Measurements from ENCODE around the gene CHAT.

Gene CHAT

DNA sequence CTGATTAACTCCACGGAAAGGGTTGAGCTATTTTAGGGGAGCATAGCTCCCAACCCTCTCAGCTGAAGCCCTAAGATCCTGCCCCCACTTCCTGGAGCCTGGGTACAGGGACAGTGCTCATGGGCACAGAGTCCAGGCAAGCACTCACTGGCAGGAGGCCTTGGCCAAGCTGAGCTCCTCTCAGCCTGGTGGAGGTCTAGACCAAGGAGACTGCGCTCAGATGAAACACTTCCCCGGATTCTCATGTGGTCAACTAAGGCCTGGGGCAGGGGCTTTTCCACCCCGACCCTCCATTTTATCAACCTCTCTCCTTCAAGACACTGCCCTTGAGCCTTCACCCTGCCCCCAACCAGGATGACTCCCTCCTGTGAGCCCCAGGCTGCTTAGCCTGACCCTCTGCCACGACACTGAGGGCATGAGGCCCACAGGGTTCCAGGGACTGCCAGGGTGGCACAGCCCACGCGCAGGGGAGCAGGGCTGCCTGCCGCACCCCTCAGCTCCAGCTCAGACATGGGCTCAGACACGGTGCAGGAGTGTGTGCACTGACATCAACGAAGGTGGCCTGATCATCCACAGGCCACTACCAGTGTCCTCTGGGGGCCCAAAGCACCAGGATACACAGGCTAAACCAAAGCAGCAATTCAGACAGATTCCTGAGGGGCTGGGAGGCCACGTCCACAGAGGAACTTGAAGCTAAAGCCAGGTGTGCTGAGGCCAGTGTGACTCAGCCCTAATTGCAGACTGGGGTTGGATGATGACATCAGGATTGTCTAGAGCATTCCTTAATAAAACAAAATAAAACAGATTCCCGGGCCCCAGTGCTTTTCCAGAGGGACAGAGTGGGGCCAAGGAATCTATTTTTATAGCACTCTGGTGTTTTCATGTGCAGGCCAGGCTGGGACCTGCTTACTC, 18.8 kb downstream of the CHAT start:
- no peak for DNase-seq

DNA sequence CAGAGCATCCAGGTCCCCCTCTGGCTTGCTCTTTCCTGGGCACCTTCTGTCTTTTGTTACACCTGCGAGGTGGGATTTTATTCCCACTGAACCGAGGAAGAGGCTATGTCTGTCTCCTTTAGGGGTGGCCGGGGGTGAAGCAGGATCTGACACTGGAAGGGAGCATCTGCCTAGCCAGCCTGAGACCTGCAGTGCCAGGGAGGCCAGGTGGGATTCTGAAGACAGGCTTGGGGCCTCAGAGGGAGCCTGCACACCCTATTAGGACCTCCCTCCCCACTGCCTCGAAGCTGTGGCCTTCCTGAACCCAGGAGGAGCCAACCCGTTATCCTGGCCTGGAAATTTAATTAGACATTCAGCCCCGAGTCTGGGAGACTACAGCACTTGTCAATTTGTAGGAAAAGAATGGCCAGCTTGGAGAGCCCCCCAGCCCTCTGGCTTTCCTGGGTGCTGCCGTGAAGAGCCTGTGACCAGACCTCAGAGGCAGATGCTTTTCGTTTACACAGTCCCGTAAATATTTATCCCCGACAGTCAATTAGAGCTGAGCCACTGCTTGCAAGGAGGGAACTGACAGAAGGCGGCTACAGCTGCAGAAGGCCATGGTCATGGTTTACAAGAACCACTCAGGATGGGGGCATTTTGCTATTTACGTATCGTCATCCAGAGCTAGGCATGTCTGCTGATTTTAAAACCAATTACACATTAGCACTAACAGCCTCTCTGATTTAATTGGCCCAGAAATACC, 19.7 kb downstream of the CHAT start:
- DNase-seq: no peak

DNA sequence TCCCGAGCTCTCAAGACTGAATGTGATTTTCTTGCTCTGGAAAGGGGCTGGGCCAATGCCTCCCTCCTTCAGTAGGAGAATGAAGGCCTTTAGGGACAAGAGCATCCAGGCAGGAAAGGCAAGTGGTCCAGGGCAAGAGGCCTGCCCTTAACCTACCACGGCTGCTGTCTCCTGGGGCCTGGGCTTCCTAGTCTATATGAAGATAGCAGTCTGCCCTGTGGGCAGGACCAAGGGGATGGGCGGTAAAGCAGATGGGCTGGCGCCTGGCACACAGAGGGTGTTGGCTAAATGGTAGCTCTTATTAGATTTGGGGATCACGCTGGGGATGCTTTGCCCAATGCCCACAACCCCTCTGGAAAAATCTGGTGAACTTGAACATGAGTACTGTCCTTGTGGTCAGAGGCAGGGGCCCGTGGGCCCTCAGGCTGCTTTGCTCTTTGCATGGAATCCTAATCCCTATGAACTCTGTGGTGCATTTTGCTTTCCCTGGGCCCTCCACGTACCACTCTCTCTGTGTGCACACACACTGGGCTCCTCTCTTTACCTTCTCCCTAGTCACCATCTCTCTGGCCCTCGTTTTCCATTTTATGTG, 20.3 kb downstream of the CHAT start:
- no peak for DNase-seq

DNA sequence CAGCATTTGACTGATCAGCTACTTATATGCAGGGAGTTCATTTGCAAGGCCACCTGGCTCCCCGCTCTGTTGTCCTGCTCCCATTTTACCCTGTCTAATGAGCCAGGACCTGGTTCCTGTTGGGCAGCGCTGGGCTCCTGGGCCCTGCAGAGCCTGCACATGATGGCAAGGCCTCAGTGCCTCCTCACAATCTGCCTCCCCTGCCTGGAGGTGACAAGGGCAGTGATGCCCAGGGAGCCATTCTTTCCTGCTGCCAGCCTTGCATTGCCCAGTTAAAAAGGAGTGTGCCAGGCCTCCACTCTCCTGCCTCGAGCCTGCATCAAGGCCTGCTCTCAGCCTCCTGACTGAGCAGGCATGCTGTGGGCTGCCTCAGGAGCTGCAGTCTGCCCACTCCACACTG, 28.5 kb downstream of the CHAT start:
- no peak for DNase-seq

DNA sequence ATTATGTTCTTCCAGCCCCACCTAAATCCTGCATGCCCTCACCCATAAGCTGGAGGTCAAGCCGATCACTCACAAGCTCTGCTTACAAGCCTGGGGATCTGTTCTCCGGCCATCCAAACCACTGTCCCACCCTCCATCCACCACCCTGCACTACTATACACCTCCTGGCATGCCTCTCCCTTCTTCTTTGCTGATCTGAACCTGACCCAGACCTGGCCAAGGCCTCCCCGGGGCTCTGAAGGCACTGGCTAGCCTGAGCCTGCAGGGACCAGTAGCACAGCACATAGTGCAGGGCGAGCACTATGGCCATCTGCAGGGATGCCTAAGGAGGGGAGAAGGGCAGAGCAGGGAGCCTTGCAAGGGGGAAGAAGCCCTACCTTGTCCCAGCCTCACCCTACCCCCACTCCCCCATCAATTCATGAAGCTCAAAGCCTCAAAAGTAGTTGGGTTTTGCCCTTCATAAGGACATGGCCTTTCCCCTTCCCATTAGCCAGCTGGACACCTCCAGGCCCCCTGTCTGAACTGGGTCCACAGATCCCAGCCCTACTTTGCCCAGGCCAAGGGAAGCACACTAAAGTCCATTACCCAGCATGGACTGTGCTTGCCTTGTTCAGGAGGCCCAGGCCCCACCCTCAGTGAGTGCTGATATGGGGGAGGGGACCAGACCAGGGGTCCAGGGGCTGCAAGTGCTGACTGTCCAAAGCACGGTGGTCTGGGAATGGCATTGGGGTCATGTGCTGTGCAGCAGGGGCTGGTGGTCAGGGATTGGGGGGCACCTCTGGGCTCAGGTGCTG, 29.6 kb downstream of the CHAT start:
- no peak for DNase-seq

DNA sequence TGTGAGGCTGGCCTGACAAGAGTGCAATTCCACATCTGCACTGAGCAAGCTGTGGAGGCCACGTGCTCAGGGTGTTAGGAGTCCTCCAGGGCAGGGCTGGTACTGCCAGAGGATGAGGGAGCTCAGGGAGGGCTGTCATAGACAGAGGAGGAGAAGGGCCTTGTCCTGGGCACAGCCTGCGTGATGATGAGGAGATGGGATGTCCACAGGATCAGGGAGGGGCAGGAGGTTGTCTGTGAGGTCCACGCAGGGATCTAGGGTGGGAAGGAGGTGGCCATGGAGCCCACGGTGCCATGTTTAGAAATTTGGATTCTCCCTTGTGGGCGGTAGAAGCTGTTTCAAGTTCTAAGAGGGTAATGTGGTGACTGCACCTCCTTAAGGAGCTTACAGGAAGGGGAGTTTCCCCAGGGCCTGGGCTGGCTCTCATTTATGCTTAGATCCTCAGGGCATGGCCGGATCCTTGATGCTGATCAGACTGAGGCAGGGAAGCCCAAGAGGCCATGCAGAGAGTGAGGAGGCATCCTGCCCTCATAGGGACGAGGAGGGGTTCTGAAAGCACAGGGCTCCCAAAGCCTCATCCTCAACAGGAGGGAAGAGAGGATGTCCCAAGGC, 30.3 kb downstream of the CHAT start:
- no peak for DNase-seq

DNA sequence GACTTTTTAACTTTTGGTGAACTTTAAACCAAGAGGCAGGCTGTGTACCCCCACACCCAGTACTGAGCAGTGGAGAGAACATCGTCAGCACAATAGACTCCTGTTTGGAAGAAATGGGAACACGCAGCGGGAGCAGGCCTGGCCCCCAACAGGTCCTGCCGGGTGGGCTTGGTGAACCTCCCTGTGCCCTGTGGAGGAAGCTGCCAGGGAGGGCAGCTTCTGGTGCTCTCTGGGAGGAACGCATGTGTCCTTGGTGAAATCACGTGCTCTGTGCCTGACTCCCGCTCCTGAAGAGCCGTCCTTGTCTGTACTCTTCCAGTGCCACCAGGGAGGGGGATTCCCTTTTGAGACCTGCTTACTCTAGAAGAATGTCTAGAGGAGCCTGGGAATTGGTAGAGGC, 31.6 kb downstream of the CHAT start:
- DNase-seq: no peak

DNA sequence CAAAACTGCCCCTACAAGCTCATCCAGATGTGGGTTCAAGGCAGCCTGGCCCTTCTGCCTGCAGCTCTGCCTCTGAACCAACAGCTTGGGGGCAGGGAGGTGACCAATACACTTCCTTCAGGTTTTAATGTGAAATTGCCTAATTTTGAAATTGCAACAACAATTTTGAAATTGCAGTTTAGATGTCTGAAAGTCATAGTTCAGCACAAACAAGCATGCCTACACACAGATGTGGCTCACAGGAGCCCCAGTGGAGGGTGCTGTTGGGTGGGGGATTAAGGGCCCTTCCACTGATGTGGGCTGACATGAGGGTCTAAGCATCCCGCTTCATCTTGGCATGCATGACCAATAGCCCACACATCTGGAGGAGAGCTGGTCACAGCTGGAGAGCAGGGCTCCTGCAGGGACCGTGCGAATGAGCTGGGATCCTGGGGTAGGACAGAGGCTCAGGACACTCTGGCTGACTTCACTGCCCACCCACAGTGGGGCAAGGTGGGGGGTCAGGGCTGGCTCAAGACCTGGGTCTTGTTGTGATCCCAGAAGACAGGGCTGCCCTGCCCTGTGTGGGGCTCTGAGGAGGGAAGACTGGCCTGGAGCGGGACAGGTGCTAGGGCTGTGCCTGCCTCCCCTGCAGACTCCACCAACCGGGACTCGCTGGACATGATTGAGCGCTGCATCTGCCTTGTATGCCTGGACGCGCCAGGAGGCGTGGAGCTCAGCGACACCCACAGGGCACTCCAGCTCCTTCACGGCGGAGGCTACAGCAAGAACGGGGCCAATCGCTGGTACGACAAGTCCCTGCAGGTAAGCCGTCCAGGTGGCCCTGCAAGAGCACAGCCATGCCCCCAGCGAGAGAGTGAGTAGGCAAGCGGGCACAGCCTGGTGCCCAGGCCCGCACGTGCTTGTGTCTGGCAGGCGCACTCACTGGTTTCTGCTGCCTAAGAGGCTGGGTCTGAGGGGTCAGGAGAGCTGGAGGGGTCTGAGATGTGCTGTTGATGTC, 32.3 kb downstream of the CHAT start:
- no peak for DNase-seq

DNA sequence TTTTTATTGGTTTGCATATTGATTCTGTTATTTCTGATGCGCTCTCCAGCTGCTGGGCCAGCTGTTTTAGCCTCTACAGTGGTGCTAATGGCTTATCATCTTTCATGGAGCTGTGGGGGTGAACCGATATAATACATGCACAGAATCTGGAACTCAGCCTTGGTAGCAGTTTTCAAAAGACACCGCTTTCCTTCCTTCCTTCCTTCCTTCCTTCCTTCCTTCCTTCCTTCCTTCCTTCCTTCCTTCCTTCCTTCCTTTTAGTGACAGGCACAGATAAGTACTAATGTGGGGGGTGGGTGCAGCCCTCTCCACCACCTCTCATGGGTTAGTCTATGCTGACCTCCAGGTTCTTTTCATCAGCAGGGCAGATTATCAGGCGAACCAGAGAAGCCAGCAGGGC, 33.7 kb downstream of the CHAT start:
- no peak for DNase-seq

DNA sequence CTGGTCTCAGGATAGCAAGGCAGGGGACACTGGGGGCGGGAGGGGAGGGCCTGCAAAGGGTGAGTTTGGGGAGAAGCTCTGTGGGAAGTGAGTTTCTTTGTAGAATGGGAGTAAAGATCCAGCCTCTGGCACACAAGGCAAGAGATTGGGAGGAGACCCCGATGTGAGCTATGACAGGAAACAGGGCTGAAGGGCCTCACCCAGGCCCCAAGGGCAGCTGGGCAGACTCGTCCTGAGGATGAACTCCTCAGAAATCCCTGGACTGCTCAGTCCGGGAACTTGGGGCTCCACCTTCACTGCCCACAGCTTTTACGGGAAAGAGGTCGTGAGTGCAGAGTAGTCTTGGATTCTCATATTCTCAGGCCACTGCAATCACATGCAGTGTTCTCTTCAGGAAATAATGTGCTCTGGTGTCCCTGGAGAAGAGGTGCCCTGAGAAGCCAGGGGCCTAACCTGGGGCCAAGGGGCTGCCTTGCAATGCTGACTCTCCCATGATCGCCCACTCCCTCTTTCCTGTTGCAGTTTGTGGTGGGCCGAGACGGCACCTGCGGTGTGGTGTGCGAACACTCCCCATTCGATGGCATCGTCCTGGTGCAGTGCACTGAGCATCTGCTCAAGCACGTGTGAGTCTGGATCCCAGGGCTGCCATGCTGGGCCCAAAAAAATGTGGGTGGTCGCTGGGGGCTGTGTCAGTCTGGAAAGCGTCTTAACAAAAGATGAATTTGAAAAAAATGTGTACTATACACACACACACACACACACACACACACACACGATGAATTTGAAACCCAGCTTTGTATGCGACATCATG, 34.4 kb downstream of the CHAT start:
- DNase-seq: no peak

DNA sequence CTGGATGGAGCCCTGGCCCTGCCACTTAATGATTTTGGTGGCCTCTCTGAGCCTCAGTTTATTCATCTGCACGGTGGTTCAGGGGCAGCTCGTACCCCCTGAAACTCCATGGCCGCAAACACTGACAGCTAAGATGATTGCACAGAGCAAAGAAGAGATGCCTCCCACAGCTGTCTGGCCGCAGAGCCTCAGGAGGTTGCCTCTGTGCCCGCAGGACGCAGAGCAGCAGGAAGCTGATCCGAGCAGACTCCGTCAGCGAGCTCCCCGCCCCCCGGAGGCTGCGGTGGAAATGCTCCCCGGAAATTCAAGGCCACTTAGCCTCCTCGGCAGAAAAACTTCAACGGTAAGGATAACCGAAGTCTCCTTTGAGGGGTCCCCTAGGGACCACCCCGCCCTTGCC, 35.5 kb downstream of the CHAT start:
- peak; percentile 32 to 40 for DNase-seq

DNA sequence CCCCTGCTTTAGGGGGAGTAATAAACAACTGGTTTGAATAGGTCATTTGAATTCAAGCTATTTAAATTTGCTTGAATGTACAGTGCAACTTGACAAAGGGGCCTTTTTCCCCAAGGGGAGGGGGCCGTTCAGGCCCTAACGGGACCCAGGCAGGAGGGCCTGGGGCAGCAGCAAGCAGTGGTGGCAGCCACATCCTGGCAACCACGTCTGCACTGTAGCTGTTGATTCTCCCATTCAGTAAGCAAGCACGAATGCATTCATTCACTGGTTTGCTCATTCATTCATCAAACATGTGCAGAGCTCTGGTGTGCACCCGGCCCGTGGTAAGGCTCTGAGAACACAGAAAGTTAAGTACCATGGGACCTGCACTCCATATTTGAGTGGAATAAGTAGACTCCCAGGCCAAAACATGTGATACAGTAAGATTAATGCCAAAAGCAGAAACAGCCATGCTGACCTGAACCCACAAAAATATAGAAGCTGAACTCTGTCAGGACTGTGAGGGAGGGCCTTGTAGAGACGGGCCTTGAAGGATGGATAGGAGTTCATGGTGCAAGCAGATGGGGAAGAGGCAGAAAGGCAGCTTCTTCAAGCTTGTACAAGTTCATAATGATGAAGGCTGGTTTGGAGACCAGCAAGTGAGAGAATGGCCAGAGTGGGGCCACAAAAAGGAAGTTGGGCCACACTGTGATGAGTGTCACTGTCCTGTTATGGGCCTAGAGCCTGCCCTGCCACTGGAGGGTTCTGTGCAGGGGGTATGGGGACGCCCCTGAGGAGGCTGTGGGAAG, 36.3 kb downstream of the CHAT start:
- no peak for DNase-seq

DNA sequence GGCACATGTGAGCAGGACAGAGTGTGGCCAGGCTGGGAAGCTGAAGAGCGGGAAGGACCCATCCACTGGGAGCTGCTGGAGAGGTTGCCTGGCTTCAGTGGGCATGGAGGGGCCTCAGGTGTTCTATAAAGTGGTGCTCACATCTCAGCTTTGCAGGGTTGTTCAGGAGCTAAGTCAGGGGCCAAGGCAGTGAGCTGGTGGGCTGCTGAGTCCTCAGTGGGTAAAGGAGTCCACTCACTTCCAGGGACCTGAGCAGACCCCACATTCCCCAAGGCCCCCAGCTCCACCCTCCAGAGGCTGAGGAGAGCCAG, 36.8 kb downstream of the CHAT start:
- no peak for DNase-seq

DNA sequence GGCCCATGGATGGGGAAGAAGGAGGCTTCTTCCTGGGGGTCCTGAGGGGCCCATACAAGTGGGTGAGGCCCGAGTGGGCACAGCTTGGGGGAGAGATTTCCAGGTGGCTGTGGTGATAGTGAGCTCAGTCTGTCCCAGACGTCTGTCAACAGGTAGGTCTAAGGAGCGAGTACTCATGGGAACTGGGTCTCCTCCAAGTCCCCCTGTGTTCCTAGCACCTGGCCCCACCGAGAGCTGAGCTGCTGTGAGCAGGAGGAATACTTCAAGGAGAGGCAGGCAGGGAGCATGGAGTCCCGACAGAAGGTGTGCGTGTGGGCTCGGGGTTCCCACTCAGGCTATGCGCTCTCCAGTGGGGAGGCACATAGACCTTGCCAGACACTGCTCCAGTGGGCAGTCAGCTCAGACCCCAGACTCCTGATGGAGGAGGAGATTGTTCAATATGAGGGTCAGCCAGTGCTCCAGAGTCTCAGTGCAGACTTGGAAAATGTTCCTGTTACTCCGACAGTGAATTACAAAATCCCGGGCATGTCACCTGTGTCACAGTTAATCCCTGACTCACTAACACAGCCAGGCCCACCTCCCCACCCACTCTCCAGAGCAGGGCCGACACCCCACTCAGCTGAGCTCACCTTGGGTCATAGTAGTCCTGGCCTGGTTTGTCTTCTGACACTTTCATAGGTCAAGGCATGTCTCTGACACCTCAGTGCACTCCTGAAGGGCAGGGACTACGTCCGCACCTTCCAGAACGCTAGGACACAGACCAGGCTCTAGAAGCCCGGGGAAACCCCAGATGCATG, 37.4 kb downstream of the CHAT start:
- DNase-seq: no peak

DNA sequence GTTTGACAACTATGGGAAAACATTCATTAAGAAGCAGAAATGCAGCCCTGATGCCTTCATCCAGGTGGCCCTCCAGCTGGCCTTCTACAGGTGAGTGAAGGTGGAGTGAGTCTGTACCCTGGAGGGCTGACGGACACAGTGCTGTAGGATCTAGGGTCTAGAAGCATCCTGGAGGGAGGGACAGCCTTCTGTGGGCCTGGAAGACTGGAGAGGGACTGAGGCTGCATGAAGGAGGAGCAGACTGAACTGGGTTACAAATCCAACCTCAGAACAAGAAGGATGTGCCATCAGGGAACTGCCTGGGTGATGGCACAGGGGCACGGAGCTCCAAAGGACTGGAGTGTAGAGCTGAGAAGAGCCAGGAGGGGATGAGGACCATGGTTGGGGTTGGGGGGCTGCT, 38.1 kb downstream of the CHAT start:
- DNase-seq: no peak

DNA sequence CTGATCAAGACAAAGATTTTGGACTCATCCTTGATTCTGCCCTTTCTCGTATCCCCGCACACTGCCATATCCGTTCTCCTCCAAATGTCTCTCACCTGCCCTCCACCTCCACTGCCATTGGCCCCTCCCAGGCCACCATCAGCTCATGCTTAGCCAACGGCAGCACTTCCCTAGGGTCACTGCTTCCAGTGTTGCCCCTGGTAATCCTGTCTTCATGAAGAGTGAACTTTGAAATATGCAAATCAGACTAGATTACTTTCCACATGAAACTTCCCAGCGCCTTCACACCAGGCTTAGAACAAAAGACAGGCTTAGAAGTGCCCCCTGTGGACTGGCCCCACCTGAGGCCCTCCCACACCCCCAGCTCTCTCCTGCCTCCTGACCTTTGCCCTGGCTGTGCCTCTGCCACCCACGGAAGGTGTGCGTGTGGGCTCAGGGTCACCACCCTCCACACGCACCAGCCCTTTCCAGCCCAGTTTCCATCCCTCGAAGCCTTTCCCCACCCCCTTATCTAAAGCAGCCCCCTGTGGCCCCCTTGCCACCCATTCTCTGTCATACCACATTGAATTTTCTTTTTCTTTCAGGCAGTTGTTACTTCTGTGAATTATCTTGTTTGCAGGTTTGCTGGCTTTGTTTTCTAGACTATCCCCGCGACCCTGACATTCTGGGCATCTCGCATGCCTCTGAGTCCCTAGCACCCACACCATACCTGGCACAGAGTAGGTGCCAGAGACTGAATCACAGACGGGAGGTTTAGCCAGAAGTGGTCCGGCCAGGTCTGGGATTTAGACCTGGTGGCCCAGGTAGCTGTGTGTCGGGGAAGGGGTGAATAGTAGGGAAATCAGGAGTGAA, 38.8 kb downstream of the CHAT start:
- DNase-seq: no peak

DNA sequence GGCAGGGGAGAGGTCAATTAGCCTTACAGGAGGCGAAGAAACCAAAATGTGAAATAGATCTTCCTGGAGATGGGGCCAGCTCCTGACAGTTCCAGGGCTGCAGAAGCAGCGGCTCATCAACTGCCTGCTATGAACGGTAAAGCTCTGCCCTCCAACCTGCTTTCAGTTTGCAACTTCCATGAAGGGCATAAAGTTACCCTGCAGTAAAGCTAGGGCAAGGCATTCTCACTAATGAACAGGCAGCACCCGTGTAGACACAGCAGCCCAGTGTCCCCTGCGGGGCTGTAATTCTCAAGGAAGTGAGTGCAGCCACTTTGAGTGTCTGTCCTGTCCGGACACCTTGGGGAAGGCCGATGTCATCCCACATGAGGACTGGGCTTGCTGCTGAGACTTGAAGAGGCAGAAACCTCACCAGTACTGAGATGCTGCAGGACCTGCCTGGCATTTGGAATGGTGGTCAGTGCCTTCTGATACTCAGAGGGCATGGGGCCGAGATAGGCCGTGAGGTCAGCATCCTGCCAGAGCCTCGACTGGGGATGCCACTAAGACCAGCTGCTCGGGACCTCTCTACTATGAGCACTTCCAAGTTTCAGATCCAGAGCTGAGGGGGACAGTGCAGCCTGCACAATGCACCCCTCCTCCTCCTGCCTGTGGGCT, 39.6 kb downstream of the CHAT start:
- DNase-seq: no peak
